Mesothelial cell of epicardium (in vitro differentiated cells): ENCODE data around the gene MLLT3. TPM values are rescaled to one million over a fixed set of nuclear protein-coding genes. Genes with fewer than 3 reads are reported as not detected.

Experiments used
- DNase-seq, 2 experiments: peaks; one replicate each; pipeline ENCODE4 v3.0.0; 2021; ENCODE audit warnings: low spot score in 2 of 2; ENCODE audit not compliant: unreplicated experiment in 2 of 2
- H3K27ac Mint-ChIP-seq: 2 replicates; pipeline ENCODE4 v1.8.0; 2021; ENCODE audit warnings: mixed read lengths
- H3K27me3 Mint-ChIP-seq: 2 replicates; pipeline ENCODE4 v1.8.0; 2021; ENCODE audit warnings: low read depth, mixed read lengths
- H3K36me3 Mint-ChIP-seq: 2 replicates; pipeline ENCODE4 v1.8.0; 2021; ENCODE audit warnings: mixed read lengths
- H3K4me1 Mint-ChIP-seq: 2 replicates; pipeline ENCODE4 v1.8.0; 2021; ENCODE audit warnings: mixed read lengths
- H3K4me3 Mint-ChIP-seq: 2 replicates; pipeline ENCODE4 v1.8.0; 2021; ENCODE audit warnings: mild to moderate bottlenecking, moderate library complexity, mixed read lengths
- H3K9me3 Mint-ChIP-seq: 2 replicates; pipeline ENCODE4 v1.8.0; 2021; ENCODE audit warnings: mixed read lengths
- total RNA-seq: library from RNA; stranded (reverse); gene quantifications from 3 replicates; pipeline ENCODE4 v1.2.1, GENCODE V29; 2021
- TF ChIP-seq, protein P1 (sequence below): fragments of 200-600 bp; sonication (generic); IDR thresholded peaks from one replicate; pipeline ENCODE4 v1.5.0; 2021; ENCODE audit warnings: antibody characterized with exemption; ENCODE audit not compliant: unreplicated experiment

MLLT3 gene
- total RNA-seq, 1 donor from 2014 or later: 45.8 TPM

GRCh38 chr9:20650313-20650712 is 28.0 kb upstream of the MLLT3 start:
- no peak overlapping the region for H3K27ac Mint-ChIP-seq
- TF ChIP-seq, protein P1, sequence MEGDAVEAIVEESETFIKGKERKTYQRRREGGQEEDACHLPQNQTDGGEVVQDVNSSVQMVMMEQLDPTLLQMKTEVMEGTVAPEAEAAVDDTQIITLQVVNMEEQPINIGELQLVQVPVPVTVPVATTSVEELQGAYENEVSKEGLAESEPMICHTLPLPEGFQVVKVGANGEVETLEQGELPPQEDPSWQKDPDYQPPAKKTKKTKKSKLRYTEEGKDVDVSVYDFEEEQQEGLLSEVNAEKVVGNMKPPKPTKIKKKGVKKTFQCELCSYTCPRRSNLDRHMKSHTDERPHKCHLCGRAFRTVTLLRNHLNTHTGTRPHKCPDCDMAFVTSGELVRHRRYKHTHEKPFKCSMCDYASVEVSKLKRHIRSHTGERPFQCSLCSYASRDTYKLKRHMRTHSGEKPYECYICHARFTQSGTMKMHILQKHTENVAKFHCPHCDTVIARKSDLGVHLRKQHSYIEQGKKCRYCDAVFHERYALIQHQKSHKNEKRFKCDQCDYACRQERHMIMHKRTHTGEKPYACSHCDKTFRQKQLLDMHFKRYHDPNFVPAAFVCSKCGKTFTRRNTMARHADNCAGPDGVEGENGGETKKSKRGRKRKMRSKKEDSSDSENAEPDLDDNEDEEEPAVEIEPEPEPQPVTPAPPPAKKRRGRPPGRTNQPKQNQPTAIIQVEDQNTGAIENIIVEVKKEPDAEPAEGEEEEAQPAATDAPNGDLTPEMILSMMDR: no peak
- peaks cover 14% of the 10 kb centered on the region for H3K36me3 Mint-ChIP-seq
- no peak for DNase-seq
- no peaks in the 10 kb centered on the region for H3K27me3 Mint-ChIP-seq
- no peak overlapping the region for H3K4me3 Mint-ChIP-seq
- no peaks in the 10 kb centered on the region for H3K4me1 Mint-ChIP-seq
- H3K9me3 Mint-ChIP-seq: peaks cover 14% of the 10 kb centered on the region

GRCh38 chr9:20649381-20649780 is 27.1 kb upstream of the MLLT3 start:
- Mint-ChIP-seq H3K36me3 (peaks cover 4% of the 10 kb centered on the region), H3K4me3 (no peak overlapping the region), H3K9me3 (peaks cover 5% of the 10 kb centered on the region), H3K4me1 (no peaks in the 10 kb centered on the region), H3K27me3 (no peaks in the 10 kb centered on the region), H3K27ac (no peak overlapping the region)
- no peak for DNase-seq
- TF ChIP-seq, protein P1: no peak

DNA sequence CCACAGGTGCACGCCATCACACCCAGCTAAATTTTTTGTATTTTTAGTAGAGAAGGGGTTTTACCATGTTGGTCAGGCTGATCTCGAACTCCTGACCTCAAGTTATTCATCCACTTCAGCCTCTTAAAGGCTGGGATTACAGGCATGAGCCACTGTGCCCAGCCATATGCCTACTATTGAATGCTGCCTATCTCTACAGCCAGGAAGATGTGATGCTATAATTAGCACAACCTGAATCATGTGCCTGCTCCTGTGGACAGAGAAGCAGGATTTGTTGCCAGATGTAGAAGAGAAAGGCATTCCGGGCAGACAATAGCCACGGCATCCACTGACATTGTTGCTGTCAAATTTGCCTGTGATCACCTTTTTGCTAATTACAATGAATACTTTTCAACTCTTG is 24.4 kb upstream of the MLLT3 start:
- Mint-ChIP-seq H3K27ac (no peak overlapping the region), H3K4me3 (no peak overlapping the region), H3K9me3 (no peaks in the 10 kb centered on the region), H3K27me3 (no peaks in the 10 kb centered on the region), H3K4me1 (peaks cover 4% of the 10 kb centered on the region), H3K36me3 (no peaks in the 10 kb centered on the region)
- no peak for DNase-seq
- TF ChIP-seq, protein P1: no peak

GRCh38 chr9:20643660-20644059 is 21.4 kb upstream of the MLLT3 start:
- TF ChIP-seq, protein P1: no peak
- no peak for DNase-seq
- H3K4me3 Mint-ChIP-seq: no peak overlapping the region
- no peak overlapping the region for H3K27ac Mint-ChIP-seq
- H3K9me3 Mint-ChIP-seq: no peaks in the 10 kb centered on the region
- H3K27me3 Mint-ChIP-seq: no peaks in the 10 kb centered on the region
- peaks cover 12% of the 10 kb centered on the region for H3K4me1 Mint-ChIP-seq
- no peaks in the 10 kb centered on the region for H3K36me3 Mint-ChIP-seq

GRCh38 chr9:20642045-20642444 is 19.7 kb upstream of the MLLT3 start:
- TF ChIP-seq, protein P1: no peak
- H3K9me3 Mint-ChIP-seq: no peaks in the 10 kb centered on the region
- no peaks in the 10 kb centered on the region for H3K36me3 Mint-ChIP-seq
- H3K4me1 Mint-ChIP-seq: peaks cover 22% of the 10 kb centered on the region
- H3K27me3 Mint-ChIP-seq: no peaks in the 10 kb centered on the region
- no peak overlapping the region for H3K4me3 Mint-ChIP-seq
- no peak overlapping the region for H3K27ac Mint-ChIP-seq
- DNase-seq: no peak
